Measurements from ENCODE around the gene ANKRD63. TPM values are rescaled to one million over a fixed set of nuclear protein-coding genes. Genes with fewer than 3 reads are reported as not detected.

The ANKRD63 gene
- total and polyA plus RNA-seq, 2 of the 8 experiments (the other 6 are each of a cell fraction or from before 2014, with no cell fraction given) = 0.18 to 0.26 TPM

- 88% methylated on average over 4 of the region's 4 CpGs; no CpG with 5 or more reads in 1 of the 2 experiments for WGBS, 2 experiments (ENCODE audit: extremely low coverage in 1 of 2, insufficient coverage in 1 of 2, insufficient read length in 1 of 2, insufficient replicate concordance in 2 of 2, low coverage in 1 of 2, low lambda C conversion rate in 2 of 2, missing lambda C conversion rate in 1 of 2)
- Histone ChIP-seq H4K5ac (ENCODE audit: insufficient read length, low read depth, low read length) (no peak overlapping the region), H4K8ac (ENCODE audit: extremely low read depth, insufficient read depth, low read length) (no peak overlapping the region), H2BK12ac (ENCODE audit: low read depth, low read length) (no peak overlapping the region), H2BK15ac (ENCODE audit: low read length) (no peak overlapping the region), H2BK120ac (replicated peaks; ENCODE audit: low read depth, low read length) (no peak overlapping the region), H3K4me1 (replicated peaks in 1 of 4; ENCODE audit: control insufficient read depth in 3 of 4, insufficient read depth in 4 of 4, low read length in 3 of 4) (no peaks in the 10 kb centered on the region; a peak in 1 of 7 replicates), H3K9me3 (ENCODE audit: insufficient read depth in 2 of 2, low read depth in 1 of 2, low read length in 1 of 2) (no peaks in the 10 kb centered on the region), H3K4me3 (ENCODE audit: extremely low read depth in 1 of 4, insufficient read depth in 2 of 4, low read depth in 3 of 4, low read length in 4 of 4) (no peak overlapping the region), H3K4ac (replicated peaks; ENCODE audit: insufficient read length, low read depth, low read length) (no peak overlapping the region), H3K27ac (ENCODE audit: low read depth, low read length) (no peak overlapping the region), H3K56ac (replicated peaks; ENCODE audit: insufficient read length, low read depth, low read length) (no peak overlapping the region), H3K23me2 (ENCODE audit: low read depth, low read length) (no peaks in the 10 kb centered on the region), H3K79me1 (ENCODE audit: low read depth, low read length) (no peaks in the 10 kb centered on the region), H3K18ac (ENCODE audit: extremely low read depth, low read length) (no peak overlapping the region), H3K27me3 (replicated peaks in 1 of 4; ENCODE audit: control insufficient read depth in 3 of 4, extremely low read depth in 1 of 4, insufficient read depth in 3 of 4, low read length in 3 of 4) (peaks cover 0 to 6% (median 0%) of the 10 kb centered on the region in 4 experiments; a peak in 2 of 7 replicates), H3K36me3 (ENCODE audit: control insufficient read depth in 2 of 4, insufficient read depth in 4 of 4, low read length in 3 of 4) (no peaks in the 10 kb centered on the region), H2AK5ac (ENCODE audit: low read depth, low read length) (no peak overlapping the region), H2BK5ac (ENCODE audit: low read depth, low read length) (no peak overlapping the region; the same call in 1 of the 2 replicates), H3K4me2 (ENCODE audit: insufficient read depth in 1 of 2, low read depth in 2 of 2, low read length in 2 of 2) (no peak overlapping the region), H4K20me1 (replicated peaks in 1 of 2; ENCODE audit: control insufficient read depth in 1 of 2, insufficient read depth in 2 of 2, low read length in 2 of 2) (peaks cover 1 to 4% of the 10 kb centered on the region in 2 experiments), H3K79me2 (ENCODE audit: control insufficient read depth in 1 of 2, insufficient read depth in 2 of 2, low read length in 2 of 2) (no peaks in the 10 kb centered on the region), H3K9ac (replicated peaks in 1 of 4; ENCODE audit: extremely low read depth in 1 of 4, low read depth in 3 of 4, low read length in 3 of 4) (no peak overlapping the region), H3K23ac (ENCODE audit: insufficient read length) (no peak overlapping the region), H3K14ac (ENCODE audit: insufficient read length) (no peak overlapping the region), H4K91ac (replicated peaks; ENCODE audit: insufficient read length, low read length) (no peak overlapping the region), H2AFZ (ENCODE audit: low read length) (no peak overlapping the region), H2BK20ac (ENCODE audit: low read length) (no peak overlapping the region)
- ChIA-PET CTCF (ENCODE audit: partially characterized antibody) (interaction anchor here (0.7 to 23.9 kb wide), 9 partner anchors 8 to 97 kb away, joined by 3 to 584 read pairs (median 5); partner anchors contain the start of genes ANKRD63, CCDC9B, DISP2 and PLCB2), POLR2A (ENCODE audit: partially characterized antibody) (interaction anchor here (1.5 to 2.4 kb wide), 2 partner anchors 19 to 24 kb away, joined by 3 to 6 read pairs; no protein-coding TSS in a partner anchor)
- DNase-seq (ENCODE audit: low read depth in 1 of 2, low spot score in 2 of 2) = no peak
- no peak for FAIRE-seq
- no peak for TF ChIP-seq KDM5A (IDR thresholded peaks at IDR 0.05; ENCODE audit: low read length)
- TF ChIP-seq SIRT6 (IDR thresholded peaks at IDR 0.05; ENCODE audit: low read length) = no peak
- TF ChIP-seq CTBP2 (IDR thresholded peaks at IDR 0.05; ENCODE audit: borderline replicate concordance, insufficient read depth, insufficient read length, low read length) = no peak
- TF ChIP-seq SP2 (IDR thresholded peaks at IDR 0.05; ENCODE audit: low read length) = no peak
- TF ChIP-seq SUZ12 (IDR thresholded peaks at IDR 0.05; ENCODE audit: low read length) = no peak
- no peak for TF ChIP-seq HDAC2 (IDR thresholded peaks at IDR 0.05; ENCODE audit: borderline replicate concordance in 1 of 2, low read depth in 2 of 2, low read length in 2 of 2)
- TF ChIP-seq KDM1A (IDR thresholded peaks at IDR 0.05; ENCODE audit: borderline replicate concordance, low read length) = no peak
- TF ChIP-seq CEBPB (IDR thresholded peaks at IDR 0.05; ENCODE audit: low read depth, low read length) = no peak
- TF ChIP-seq JUND (IDR thresholded peaks at IDR 0.05; ENCODE audit: low read length) = no peak
- TF ChIP-seq RFX5 (IDR thresholded peaks at IDR 0.05; ENCODE audit: borderline replicate concordance, low read depth, low read length) = no peak
- TF ChIP-seq NANOG (IDR thresholded peaks at IDR 0.05; ENCODE audit: insufficient read depth, low read depth, low read length, poor library complexity, severe bottlenecking) = no peak
- TF ChIP-seq NRF1 (IDR thresholded peaks at IDR 0.05; ENCODE audit: low read depth, low read length) = no peak
- no peak for TF ChIP-seq JUN (IDR thresholded peaks at IDR 0.05; ENCODE audit: low read depth, low read length)
- TF ChIP-seq CREB1 (IDR thresholded peaks at IDR 0.05) = no peak
Observed at GRCh38 chr15:40314723-40315276, 31.9 kb upstream of the ANKRD63 start.

All from H1 (cell line).